ENCODE data around the gene TMEM145.
"Not testable (repeated sequence)": the region's sequence is repeated elsewhere in the genome, so short reads cannot be mapped to it uniquely, and the experiment has no call there.

TMEM145 gene

GRCh38 chr19:42339126-42339860 lies 26.2 kb downstream of the TMEM145 start:
- not testable (repeated sequence) for DNase-seq

- DNase-seq = not testable (repeated sequence)
Measured at GRCh38 chr19:42339922-42340321, 26.8 kb downstream of the TMEM145 start.

- DNase-seq = no peak
Measured at GRCh38 chr19:42343344-42344110, 30.4 kb downstream of the TMEM145 start.

- DNase-seq = no peak
Measured at GRCh38 chr19:42344336-42344893, 31.3 kb downstream of the TMEM145 start.

GRCh38 chr19:42345191-42345812 lies 32.2 kb downstream of the TMEM145 start:
- DNase-seq = no peak

GRCh38 chr19:42348211-42348610 lies 35.1 kb downstream of the TMEM145 start:
- no peak for DNase-seq

- DNase-seq = no peak
Measured at GRCh38 chr19:42349378-42350107, 36.4 kb downstream of the TMEM145 start.

- DNase-seq = no peak
Measured at GRCh38 chr19:42350417-42350816, 37.3 kb downstream of the TMEM145 start.

GRCh38 chr19:42351079-42351735 lies 38.1 kb downstream of the TMEM145 start:
- DNase-seq = no peak

- no peak for DNase-seq
Measured at GRCh38 chr19:42352301-42353259, 39.5 kb downstream of the TMEM145 start.

GRCh38 chr19:42353341-42354015 lies 40.4 kb downstream of the TMEM145 start:
- no peak for DNase-seq

- no peak for DNase-seq
Measured at GRCh38 chr19:42355896-42356295, 42.8 kb downstream of the TMEM145 start.

GRCh38 chr19:42356686-42357085 lies 43.6 kb downstream of the TMEM145 start:
- DNase-seq = no peak

GRCh38 chr19:42357290-42357689 lies 44.2 kb downstream of the TMEM145 start:
- DNase-seq = no peak

- no peak for DNase-seq
Measured at GRCh38 chr19:42360787-42361544, 47.9 kb downstream of the TMEM145 start.

GRCh38 chr19:42361545-42361910 lies 48.4 kb downstream of the TMEM145 start:
- DNase-seq = no peak

- DNase-seq = no peak
Measured at GRCh38 chr19:42362342-42362741, 49.2 kb downstream of the TMEM145 start.

- no peak for DNase-seq
Measured at GRCh38 chr19:42362891-42363440, 49.9 kb downstream of the TMEM145 start.

GRCh38 chr19:42363614-42364346 lies 50.7 kb downstream of the TMEM145 start:
- no peak for DNase-seq
